Measurements from ENCODE around the gene OAF. TPM values are rescaled to one million over a fixed set of nuclear protein-coding genes. Genes with fewer than 3 reads are reported as not detected.

OAF gene
- total and polyA plus RNA-seq, 9 of the 15 experiments (the other 6 are each of a cell fraction or from before 2014, with no cell fraction given) = 1.1 to 21.6 (median 7.5) TPM

- TF ChIP-seq SMC3 (conservative IDR thresholded peaks at IDR 0.05; ENCODE audit: insufficient read depth, low read depth, low read length) = peak; percentile 99
- TF ChIP-seq MED1 (CRISPR knock-in tag; IDR thresholded peaks at IDR 0.05; ENCODE audit: borderline replicate concordance) = no peak
- no peak for TF ChIP-seq TOE1 (IDR thresholded peaks at IDR 0.05; ENCODE audit: borderline replicate concordance)
- no peak for TF ChIP-seq TOE1 (CRISPR knock-in tag; IDR thresholded peaks at IDR 0.05; ENCODE audit: borderline replicate concordance, low read depth)
- 0 out of 2 replicates have a peak, but pooled peaks have one; percentile 63 for TF ChIP-seq XRCC5 (IDR thresholded peaks at IDR 0.05; ENCODE audit: low read depth, low read length)
- TF ChIP-seq JUN (IDR thresholded peaks at IDR 0.05; ENCODE audit: borderline replicate concordance, low read depth, low read length) = 0 out of 2 replicates have a peak, but pooled peaks have one; percentile 17
- no peak for TF ChIP-seq JUN (CRISPR knock-in tag; IDR thresholded peaks at IDR 0.05; ENCODE audit: borderline replicate concordance)
- no peak for TF ChIP-seq ZNF224 (CRISPR knock-in tag; IDR thresholded peaks at IDR 0.05)
- no peak for TF ChIP-seq DPF2 (IDR thresholded peaks at IDR 0.05)
- no peak for TF ChIP-seq MTA3 (IDR thresholded peaks at IDR 0.05; ENCODE audit: borderline replicate concordance)
- TF ChIP-seq CC2D1A (IDR thresholded peaks at IDR 0.05) = peak; percentile 49; the same call in 1 of the 2 replicates
- no peak for TF ChIP-seq SMARCB1 (IDR thresholded peaks at IDR 0.05; ENCODE audit: insufficient read length, low read depth)
- no peak for TF ChIP-seq LCOR (CRISPR knock-in tag; IDR thresholded peaks at IDR 0.05)
- TF ChIP-seq REST (IDR thresholded peaks at IDR 0.05; ENCODE audit: borderline replicate concordance) = peak; percentile 87
- no peak for TF ChIP-seq REST (CRISPR knock-in tag; IDR thresholded peaks at IDR 0.05; ENCODE audit: low read depth)
- TF ChIP-seq ZNF79 (CRISPR knock-in tag; IDR thresholded peaks at IDR 0.05; ENCODE audit: low read depth) = no peak
- TF ChIP-seq ZNF41 (CRISPR knock-in tag; conservative IDR thresholded peaks at IDR 0.05) = no peak
Measured at GRCh38 chr11:120235024-120235628, 24.3 kb downstream of the OAF start (continued).

Data from K562 (cell line).